SJCRH30 (cell line): ENCODE data around the gene DDX55. TPM values are rescaled to one million over a fixed set of nuclear protein-coding genes. Genes with fewer than 3 reads are reported as not detected.
A peak's percentile ranks its signal among the peaks of the same experiment; 100 is the strongest.
"Not testable (repeated sequence)": the region's sequence is repeated elsewhere in the genome, so short reads cannot be mapped to it uniquely, and the experiment has no call there.

Experiments
- DNase-seq, 2 experiments: peaks; one replicate each; pipeline ENCODE4 v3.0.0-alpha.2; 2015 to 2020
- H3K27ac ChIP-seq: fragments of 250-450 bp; sonication (Bioruptor Pico); 2 replicates; pipeline ENCODE4 v1.5.1; 2020; ENCODE audit warnings: mild to moderate bottlenecking, moderate library complexity
- H3K27me3 ChIP-seq: fragments of 250-450 bp; sonication (Bioruptor Pico); 2 replicates; pipeline ENCODE4 v1.5.1; 2020; ENCODE audit warnings: mild to moderate bottlenecking, moderate library complexity
- H3K36me3 ChIP-seq: fragments of 250-450 bp; sonication (Bioruptor Pico); 2 replicates; pipeline ENCODE4 v1.5.1; 2020; ENCODE audit warnings: mild to moderate bottlenecking, moderate library complexity
- H3K4me1 ChIP-seq: fragments of 250-450 bp; sonication (Bioruptor Pico); 2 replicates; pipeline ENCODE4 v1.5.1; 2020; ENCODE audit warnings: mild to moderate bottlenecking, moderate library complexity
- H3K4me3 ChIP-seq: fragments of 250-450 bp; sonication (Bioruptor Pico); 2 replicates; pipeline ENCODE4 v1.5.1; 2020; ENCODE audit warnings: mild to moderate bottlenecking, moderate library complexity
- H3K9me3 ChIP-seq: fragments of 250-450 bp; sonication (Bioruptor Pico); replicated peaks from 2 replicates; pipeline ENCODE4 v1.5.1; 2020; ENCODE audit warnings: mild to moderate bottlenecking, moderate library complexity
- total RNA-seq: library from RNA; depleted of rRNA; stranded (reverse); fragments of >200 nt; shearing (Covaris generic); gene quantifications from 2 replicates; pipeline ENCODE4 v1.2.3, GENCODE V29; 2014

DDX55 gene
- total RNA-seq, 1 experiment from 2014 or later, result 40.9 TPM

DNA sequence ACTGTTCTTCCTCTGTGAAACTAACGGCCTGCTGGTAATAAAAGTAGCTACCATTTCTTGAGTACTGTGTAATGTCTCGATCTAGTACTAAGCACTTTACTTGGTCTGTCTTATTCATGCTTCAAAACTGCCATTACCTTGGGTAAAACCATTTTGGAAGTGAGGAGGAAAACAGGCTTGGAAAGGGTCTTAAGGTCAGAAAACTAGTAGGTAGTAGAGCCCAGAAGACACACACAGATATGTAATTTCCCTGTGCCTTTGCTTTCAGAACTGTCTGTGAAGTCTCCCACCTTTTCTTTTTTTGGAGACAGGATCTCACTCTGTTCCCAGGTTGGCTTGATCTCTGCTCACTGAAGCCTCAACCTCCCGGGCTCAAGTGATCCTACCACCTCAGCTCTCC, 3.4 kb upstream of the DDX55 start:
- H3K27ac ChIP-seq, result no peak overlapping the region
- H3K36me3 ChIP-seq, result peaks cover 35% of the 10 kb centered on the region
- H3K9me3 ChIP-seq, result no peaks in the 10 kb centered on the region
- no peak for DNase-seq
- no peak overlapping the region for H3K4me3 ChIP-seq
- H3K27me3 ChIP-seq, result no peaks in the 10 kb centered on the region
- no peaks in the 10 kb centered on the region; the same call in 1 of the 2 replicates for H3K4me1 ChIP-seq

- Histone ChIP-seq H3K9me3 (no peaks in the 10 kb centered on the region), H3K27me3 (no peaks in the 10 kb centered on the region), H3K27ac (no peak overlapping the region), H3K4me1 (no peaks in the 10 kb centered on the region; the same call in 1 of the 2 replicates), H3K36me3 (peaks cover 37% of the 10 kb centered on the region), H3K4me3 (no peak overlapping the region)
- no peak for DNase-seq
Measured at GRCh38 chr12:123599310-123599709, 2.6 kb upstream of the DDX55 start.

- H3K36me3 ChIP-seq, result peaks cover 36% of the 10 kb centered on the region
- H3K4me1 ChIP-seq, result no peaks in the 10 kb centered on the region; the same call in 1 of the 2 replicates
- no peaks in the 10 kb centered on the region for H3K9me3 ChIP-seq
- H3K4me3 ChIP-seq, result no peak overlapping the region
- DNase-seq, result no peak
- H3K27me3 ChIP-seq, result no peaks in the 10 kb centered on the region
- H3K27ac ChIP-seq, result no peak overlapping the region
Measured at GRCh38 chr12:123599721-123600120, 2.2 kb upstream of the DDX55 start.

DNA sequence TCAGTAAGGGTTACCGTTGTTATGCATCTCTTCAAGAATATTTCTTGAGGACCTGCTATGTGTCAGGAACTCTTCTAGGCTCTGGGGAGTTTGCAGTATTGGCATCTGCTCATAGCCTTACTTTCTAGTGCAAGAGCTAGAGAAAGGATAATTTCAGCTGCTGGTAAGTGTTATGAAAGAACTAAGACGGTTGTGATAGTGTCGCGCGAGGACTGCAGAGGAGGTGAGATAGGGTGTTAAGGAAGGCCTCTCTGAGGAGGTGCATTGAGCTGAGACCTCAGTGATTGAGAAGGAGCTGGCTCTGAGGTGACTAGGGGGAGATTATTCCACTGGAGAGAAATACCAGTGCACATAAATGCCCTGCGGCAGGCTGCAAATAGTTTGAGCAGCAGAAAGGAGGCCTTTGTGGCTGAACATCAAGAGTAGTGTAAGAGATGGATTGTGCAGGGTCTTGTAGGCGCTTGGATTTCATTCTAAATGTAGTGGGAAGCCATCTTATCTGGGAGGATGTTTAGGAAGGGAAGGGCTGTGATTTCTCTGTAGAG, 824 bp downstream of the DDX55 start:
- Histone ChIP-seq H3K27me3 (no peaks in the 10 kb centered on the region), H3K36me3 (peaks cover 32% of the 10 kb centered on the region), H3K4me3 (peak overlapping the region; percentile 88), H3K9me3 (no peaks in the 10 kb centered on the region), H3K4me1 (no peaks in the 10 kb centered on the region; the same call in 1 of the 2 replicates), H3K27ac (no peak overlapping the region; the same call in 1 of the 2 replicates)
- DNase-seq, result no peak

DNA sequence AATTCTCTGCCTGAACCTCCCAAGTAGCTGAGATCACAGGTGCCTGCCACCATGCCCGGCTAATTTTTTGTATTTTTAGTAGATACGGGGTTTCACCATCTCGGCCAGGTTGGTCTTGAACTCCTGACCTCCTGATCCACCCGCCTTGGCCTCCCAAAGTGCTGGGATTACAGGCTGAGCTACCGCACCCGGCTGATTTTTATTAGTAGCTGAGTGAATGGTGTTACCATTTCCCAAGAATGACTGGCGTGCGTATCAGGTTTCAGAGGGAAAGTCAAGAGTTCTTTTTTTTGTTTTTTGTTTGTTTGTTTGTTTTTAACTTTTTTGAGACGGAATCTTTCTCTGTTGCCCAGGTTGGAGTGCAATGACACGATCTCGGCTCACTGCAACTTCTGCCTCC, 1.6 kb downstream of the DDX55 start:
- H3K9me3 ChIP-seq, H3K27ac ChIP-seq, DNase-seq, H3K4me1 ChIP-seq, H3K4me3 ChIP-seq, H3K27me3 ChIP-seq: not testable (repeated sequence)
- peaks cover 40% of the 10 kb centered on the region for H3K36me3 ChIP-seq

GRCh38 chr12:123607756-123608155, 5.9 kb downstream of the DDX55 start:
- no peaks in the 10 kb centered on the region for H3K9me3 ChIP-seq
- H3K27ac ChIP-seq, result no peak overlapping the region
- no peaks in the 10 kb centered on the region for H3K27me3 ChIP-seq
- DNase-seq, result no peak
- no peaks in the 10 kb centered on the region; the same call in 1 of the 2 replicates for H3K4me1 ChIP-seq
- H3K36me3 ChIP-seq, result peaks cover 77% of the 10 kb centered on the region
- H3K4me3 ChIP-seq, result no peak overlapping the region

DNA sequence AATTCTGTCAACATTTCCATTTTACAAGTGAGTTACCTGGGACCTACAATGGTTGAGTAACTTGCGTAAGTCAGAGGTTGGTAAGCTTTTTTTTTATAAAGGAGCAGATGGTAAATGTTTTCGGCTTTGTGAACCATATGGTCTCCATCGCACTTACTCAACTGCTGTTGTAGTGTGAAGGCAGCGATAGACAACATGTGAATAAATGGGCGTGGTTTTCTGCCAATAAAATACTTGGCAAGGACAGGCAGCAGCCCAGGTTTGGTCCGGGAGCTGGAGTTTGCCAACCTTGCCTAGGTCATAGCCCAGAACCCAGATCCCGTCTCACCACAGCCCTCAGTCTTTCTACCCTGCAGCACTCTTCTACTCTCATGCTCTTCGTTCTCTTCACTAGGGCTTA, 6.3 kb downstream of the DDX55 start:
- Histone ChIP-seq H3K36me3 (peaks cover 82% of the 10 kb centered on the region), H3K4me3 (no peak overlapping the region), H3K27me3 (no peaks in the 10 kb centered on the region), H3K9me3 (no peaks in the 10 kb centered on the region), H3K4me1 (no peaks in the 10 kb centered on the region), H3K27ac (no peak overlapping the region)
- no peak for DNase-seq

- Histone ChIP-seq H3K27me3 (no peaks in the 10 kb centered on the region), H3K9me3 (no peaks in the 10 kb centered on the region), H3K36me3 (peaks cover 83% of the 10 kb centered on the region), H3K4me3 (no peak overlapping the region), H3K27ac (no peak overlapping the region), H3K4me1 (no peaks in the 10 kb centered on the region)
- DNase-seq, result no peak
Measured at GRCh38 chr12:123614110-123614509, 12.2 kb downstream of the DDX55 start.

GRCh38 chr12:123614531-123614930, 12.6 kb downstream of the DDX55 start:
- Histone ChIP-seq H3K4me1 (no peaks in the 10 kb centered on the region), H3K36me3 (peaks cover 84% of the 10 kb centered on the region), H3K4me3 (no peak overlapping the region), H3K27me3 (no peaks in the 10 kb centered on the region), H3K27ac (no peak overlapping the region), H3K9me3 (no peaks in the 10 kb centered on the region)
- no peak for DNase-seq

GRCh38 chr12:123617144-123617543, 15.2 kb downstream of the DDX55 start:
- H3K36me3 ChIP-seq, result peaks cover 74% of the 10 kb centered on the region
- H3K9me3 ChIP-seq, result no peaks in the 10 kb centered on the region
- H3K27ac ChIP-seq, result no peak overlapping the region
- no peak for DNase-seq
- no peaks in the 10 kb centered on the region for H3K4me1 ChIP-seq
- H3K4me3 ChIP-seq, result no peak overlapping the region
- H3K27me3 ChIP-seq, result no peaks in the 10 kb centered on the region

GRCh38 chr12:123617580-123617979, 15.7 kb downstream of the DDX55 start:
- H3K27me3 ChIP-seq, result no peaks in the 10 kb centered on the region
- H3K36me3 ChIP-seq, result peaks cover 74% of the 10 kb centered on the region

GRCh38 chr12:123621101-123621500, 19.2 kb downstream of the DDX55 start:
- H3K36me3 ChIP-seq, result peaks cover 73% of the 10 kb centered on the region
- H3K27me3 ChIP-seq, result no peaks in the 10 kb centered on the region
- H3K27ac ChIP-seq, result no peak overlapping the region
- no peaks in the 10 kb centered on the region for H3K4me1 ChIP-seq
- no peak overlapping the region for H3K4me3 ChIP-seq
- peak; percentile 54 to 57 for DNase-seq
- H3K9me3 ChIP-seq, result no peaks in the 10 kb centered on the region

More at GRCh38 chr12:123617580-123617979, 15.7 kb downstream of the DDX55 start:
- Histone ChIP-seq H3K27ac (no peak overlapping the region), H3K4me3 (no peak overlapping the region), H3K4me1 (no peaks in the 10 kb centered on the region), H3K9me3 (no peaks in the 10 kb centered on the region)
- DNase-seq, result no peak

DNA sequence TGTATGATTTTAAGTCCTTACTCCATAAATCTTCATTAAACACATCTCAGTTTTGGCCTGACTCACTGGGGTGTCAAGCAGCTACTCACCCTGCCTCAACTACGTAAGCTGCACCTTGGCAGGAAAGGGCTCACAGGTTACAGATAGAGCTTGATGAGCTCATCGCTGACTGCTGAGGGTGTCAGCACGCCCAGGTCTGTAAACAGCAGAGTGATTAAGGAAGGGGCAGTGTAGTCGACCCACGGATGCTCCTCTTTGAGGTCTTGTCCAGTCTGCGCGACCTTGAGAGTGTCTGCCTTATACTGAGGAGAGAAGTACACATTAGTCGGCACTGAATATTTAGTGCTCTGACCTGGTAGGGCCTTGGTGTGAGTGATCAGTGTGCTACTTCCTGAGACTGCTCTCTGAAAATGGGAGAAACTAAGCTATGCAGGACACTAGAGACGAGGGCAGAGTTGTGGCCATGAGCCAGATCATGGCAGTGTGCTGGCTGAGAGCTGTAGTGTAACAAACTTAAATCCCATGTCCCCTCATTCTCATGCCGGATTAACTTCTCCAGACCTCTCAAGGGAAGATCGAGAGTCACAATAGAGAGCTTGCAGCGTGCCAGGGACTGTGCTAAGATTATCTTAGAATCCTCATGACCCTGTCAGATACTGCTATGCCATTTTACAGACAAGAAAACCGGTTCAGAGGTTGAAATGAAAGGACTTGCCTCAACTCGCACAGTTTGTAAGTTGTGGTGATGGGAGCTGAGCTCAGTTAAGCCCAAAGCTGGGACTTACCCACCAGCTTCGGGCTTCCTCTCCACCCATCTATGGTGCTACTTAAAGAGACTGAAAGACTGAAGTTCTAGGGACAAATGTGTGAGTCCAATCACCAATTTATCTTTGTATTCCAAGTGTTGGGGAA, 20.0 kb downstream of the DDX55 start:
- no peak overlapping the region for H3K27ac ChIP-seq
- no peaks in the 10 kb centered on the region for H3K4me1 ChIP-seq
- no peak overlapping the region for H3K4me3 ChIP-seq
- DNase-seq, result no peak
- H3K9me3 ChIP-seq, result no peaks in the 10 kb centered on the region
- peaks cover 75% of the 10 kb centered on the region for H3K36me3 ChIP-seq
- no peaks in the 10 kb centered on the region for H3K27me3 ChIP-seq

GRCh38 chr12:123633379-123634141, 31.7 kb downstream of the DDX55 start, which contains the start of the genes EIF2B1 and GTF2H3:
Gene EIF2B1, minus strand, starts transcription at chr12:123633686. Its CDS starts 129 bp downstream, at chr12:123633557.
Gene GTF2H3, plus strand, starts transcription at chr12:123633829. Its CDS starts 31 bp downstream, at chr12:123633860.
- Histone ChIP-seq H3K27ac (peak within 1 kb of the TSS; percentile 73), H3K4me3 (peak within 1 kb of the TSS; percentile 81), H3K27me3 (no peaks in the 10 kb centered on the region), H3K36me3 (peaks cover 12% of the 10 kb centered on the region), H3K4me1 (no peaks in the 10 kb centered on the region), H3K9me3 (no peaks in the 10 kb centered on the region)
- DNase-seq, result peak; percentile 97
